T-cell (primary cell): ENCODE results near the gene NCBP2. TPM values are rescaled to one million over a fixed set of nuclear protein-coding genes. Genes with fewer than 3 reads are reported as not detected.

Experiments
- ATAC-seq, 4 experiments: fragments of 200-7000 bp in 3 of 4; fragments of 150-1000 bp in 1 of 4; cut with Tn5 transposase; replicated peaks in 1 of 4; 1 replicate in 3 of 4; 2 replicates in 1 of 4; pipeline ENCODE4 v1.10.0; 2021; ENCODE audit warnings: moderate library complexity in 3 of 4, mild to moderate bottlenecking in 2 of 4, moderate number of reproducible peaks in 1 of 4
- CTCF ChIA-PET, 2 donors: fragments of 300-600 bp; sonication (Branson Sonifier 250); formaldehyde crosslinking; loops; one replicate each; lab custom pipeline; 2022; ENCODE audit warnings: antibody characterized with exemption in 2 of 2; lab: Charles Lee
- POLR2A ChIA-PET, 2 donors: fragments of 300-600 bp; sonication (Branson Sonifier 250); formaldehyde crosslinking; loops; one replicate each; lab custom pipeline; 2022; ENCODE audit warnings: antibody characterized with exemption in 2 of 2; lab: Charles Lee
- DNase-seq, 35 experiments: peaks; one replicate each; pipeline versions ENCODE4 v3.0.0 to v3.0.0-alpha.2; 2013 to 2023
- H3K27ac ChIP-seq: one replicate; pipeline ENCODE4 v1.5.1; 2013; ENCODE audit warnings: low read length
- H3K27me3 ChIP-seq, 2 experiments: replicated peaks in 1 of 2; 1 replicate in 1 of 2; 2 replicates in 1 of 2; pipeline versions ENCODE4 v1.6.1 to v1.7.0; 2013; ENCODE audit warnings: low read length in 1 of 2, mixed read lengths in 1 of 2; ENCODE audit not compliant: control insufficient read depth in 2 of 2, insufficient read depth in 2 of 2; ENCODE audit errors: extremely low read depth in 1 of 2
- H3K36me3 ChIP-seq, 2 donors: 1 replicate in 1 of 2; 2 replicates in 1 of 2; pipeline versions ENCODE4 v1.6.1 to v1.7.0; 2013; ENCODE audit warnings: low read length in 1 of 2; ENCODE audit not compliant: control insufficient read depth in 2 of 2, insufficient read depth in 1 of 2; ENCODE audit errors: extremely low read depth in 1 of 2
- H3K4me1 ChIP-seq, 2 experiments: 1 replicate in 1 of 2; 2 replicates in 1 of 2; pipeline versions ENCODE4 v1.6.1 to v1.7.0; 2013; ENCODE audit warnings: low read length in 2 of 2, mixed read lengths in 1 of 2; ENCODE audit not compliant: insufficient read depth in 2 of 2, control insufficient read depth in 1 of 2; ENCODE audit errors: extremely low read depth in 1 of 2
- H3K4me3 ChIP-seq, 2 donors: 1 replicate in 1 of 2; 2 replicates in 1 of 2; pipeline versions ENCODE4 v1.5.1 to v1.7.0; 2013; ENCODE audit warnings: mild to moderate bottlenecking in 2 of 2, low read length in 1 of 2, moderate library complexity in 1 of 2; ENCODE audit not compliant: control insufficient read depth in 1 of 2; ENCODE audit errors: extremely low read depth in 1 of 2
- H3K9me3 ChIP-seq: 2 replicates; pipeline ENCODE4 v1.7.0; 2013
- H3K27ac Mint-ChIP-seq, 2 donors: one replicate each; pipeline ENCODE4 v1.8.0; 2020 to 2021; ENCODE audit warnings: mild to moderate bottlenecking in 2 of 2, mixed read lengths in 2 of 2
- H3K27me3 Mint-ChIP-seq, 2 donors: one replicate each; pipeline ENCODE4 v1.8.0; 2021 to 2022; ENCODE audit warnings: mixed read lengths in 2 of 2
- H3K36me3 Mint-ChIP-seq: one replicate; pipeline ENCODE4 v1.8.0; 2021; ENCODE audit warnings: mixed read lengths
- H3K4me1 Mint-ChIP-seq, 3 donors: one replicate each; pipeline ENCODE4 v1.8.0; 2020 to 2022; ENCODE audit warnings: mixed read lengths in 3 of 3, mild to moderate bottlenecking in 1 of 3
- H3K4me3 Mint-ChIP-seq, 3 donors: one replicate each; pipeline ENCODE4 v1.8.0; 2020 to 2022; ENCODE audit warnings: mild to moderate bottlenecking in 3 of 3, mixed read lengths in 3 of 3, moderate library complexity in 3 of 3
- H3K9me3 Mint-ChIP-seq, 3 donors: one replicate each; pipeline ENCODE4 v1.8.0; 2020 to 2022; ENCODE audit warnings: mixed read lengths in 3 of 3
- WGBS: methylation state at CpG from one replicate; pipeline ENCODE4 v1.1.5; 2013; ENCODE audit warnings: missing lambda C conversion rate; ENCODE audit not compliant: insufficient coverage; 5-methylcytosine and 5-hydroxymethylcytosine counted together
- total RNA-seq, 35 experiments: library from RNA in 6 of 35; stranded (reverse) in 6 of 35; fragments of 120-200 nt in 1 of 35; gene quantifications; one replicate each; pipeline versions ENCODE4 v1.2.1 to v1.2.4 and lab custom pipeline; 2013 to 2026

The NCBP2 gene
- total RNA-seq (10 to 100 TPM; 48.4 to 70.6 (median 59.3) TPM), total RNA-seq (lab: John Stamatoyannopoulos, UW) (60.6 to 409 (median 101) reads per million in 29 experiments)
- 52.5 TPM for total RNA-seq (2013)

- ChIA-PET CTCF (interaction anchor here in 1 of 2 donors (1.8 kb wide), 1 partner anchor 75 kb away, joined by 22 read pairs; the partner anchor contains the start of gene SENP5), POLR2A (interaction anchor here in 1 of 2 donors (0.5 to 1.6 kb wide), 3 partner anchors 75 to 763 kb away, joined by 4 to 7 read pairs (median 6); partner anchors contain the start of genes FBXO45, SENP5 and WDR53)
- Mint-ChIP-seq H3K36me3 (peaks cover 16% of the 10 kb centered on the region), H3K4me3 (peak within 1 kb of the TSS; percentile 96 to 100 (median 99)), H3K27ac (peak within 1 kb of the TSS; percentile 96 to 97), H3K27me3 (peaks cover 0 to 2% of the 10 kb centered on the region in 2 donors), H3K4me1 (peaks cover 48 to 49% (median 49%) of the 10 kb centered on the region in 3 donors), H3K9me3 (no peaks in the 10 kb centered on the region)
- Histone ChIP-seq H3K9me3 (no peaks in the 10 kb centered on the region), H3K27me3 (no peaks in the 10 kb centered on the region), H3K36me3 (peaks cover 1 to 19% of the 10 kb centered on the region in 2 donors), H3K27ac (peak within 1 kb of the TSS; percentile 92), H3K4me3 (peak within 1 kb of the TSS; percentile 80 to 92), H3K4me1 (peaks cover 8 to 28% of the 10 kb centered on the region in 2 experiments)
- ATAC-seq (peak; percentile 93 to 95 (median 94)), DNase-seq (peak; percentile 97 to 100 (median 99))
- under 1% methylated on average over 77 of the region's 77 CpGs for WGBS
Observed at GRCh38 chr3:196942226-196942914, at the start of gene NCBP2. Gene NCBP2, minus strand, starts transcription at chr3:196942528. Its CDS starts 25 bp downstream, at chr3:196942503.

GRCh38 chr3:196991581-196992460, 49.5 kb upstream of the NCBP2 start:
- no peaks in the 10 kb centered on the region for H3K9me3 Mint-ChIP-seq
- H3K4me1 Mint-ChIP-seq = no peaks in the 10 kb centered on the region
- Histone ChIP-seq H3K4me3 (no peak overlapping the region), H3K4me1 (no peaks in the 10 kb centered on the region), H3K36me3 (no peaks in the 10 kb centered on the region), H3K9me3 (no peaks in the 10 kb centered on the region), H3K27me3 (peaks cover 0 to 23% of the 10 kb centered on the region in 2 experiments), H3K27ac (no peak overlapping the region)
- CTCF ChIA-PET = interaction anchor here in 1 of 2 donors (0.5 kb wide), 1 partner anchor 1440 kb away, joined by 3 read pairs; no protein-coding TSS in a partner anchor
- ATAC-seq (no peak), DNase-seq (no peak)
- peaks cover 3 to 4% of the 10 kb centered on the region in 2 donors for H3K27me3 Mint-ChIP-seq
- no peaks in the 10 kb centered on the region for H3K36me3 Mint-ChIP-seq
- POLR2A ChIA-PET = no interaction called here
- no peak overlapping the region for H3K4me3 Mint-ChIP-seq
- no peak overlapping the region for H3K27ac Mint-ChIP-seq
- 89% methylated on average over 20 of the region's 28 CpGs for WGBS

DNA sequence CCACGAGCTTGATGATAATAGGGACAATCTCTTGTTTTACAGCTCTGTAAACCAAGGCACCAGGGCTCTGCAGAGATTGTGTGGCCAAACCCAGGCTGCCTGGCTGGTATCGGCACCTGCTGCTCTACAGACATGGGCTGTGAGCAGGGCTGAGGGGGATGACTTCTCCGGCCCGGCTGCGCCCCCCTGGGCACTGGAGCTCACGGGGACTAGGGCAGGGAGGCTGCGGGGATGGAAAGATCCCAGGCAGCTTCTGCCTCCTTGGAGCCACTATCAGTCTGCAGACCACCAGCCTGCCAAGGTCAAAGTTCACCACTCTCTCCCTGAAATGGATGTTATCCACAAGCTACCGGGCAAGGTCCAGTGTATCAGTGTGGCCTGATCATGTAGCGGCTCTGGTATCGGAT, 48.3 kb upstream of the NCBP2 start:
- ATAC-seq (no peak), DNase-seq (no peak)
- no peaks in the 10 kb centered on the region for H3K36me3 Mint-ChIP-seq
- H3K27ac ChIP-seq = no peak overlapping the region
- no peaks in the 10 kb centered on the region for H3K4me1 ChIP-seq
- no peaks in the 10 kb centered on the region for H3K9me3 Mint-ChIP-seq
- H3K27ac Mint-ChIP-seq = no peak overlapping the region
- ChIA-PET CTCF (no interaction called here), POLR2A (no interaction called here)
- H3K27me3 ChIP-seq = peaks cover 0 to 27% of the 10 kb centered on the region in 2 experiments
- H3K4me3 ChIP-seq = no peak overlapping the region
- 90% methylated on average over 10 of the region's 10 CpGs for WGBS
- H3K27me3 Mint-ChIP-seq = peaks cover 4 to 6% of the 10 kb centered on the region in 2 donors
- H3K9me3 ChIP-seq = no peaks in the 10 kb centered on the region
- H3K4me3 Mint-ChIP-seq = no peak overlapping the region
- no peaks in the 10 kb centered on the region for H3K36me3 ChIP-seq
- H3K4me1 Mint-ChIP-seq = no peaks in the 10 kb centered on the region

- Mint-ChIP-seq H3K4me1 (no peaks in the 10 kb centered on the region), H3K36me3 (no peaks in the 10 kb centered on the region), H3K9me3 (no peaks in the 10 kb centered on the region), H3K4me3 (no peak overlapping the region), H3K27ac (no peak overlapping the region), H3K27me3 (peaks cover 6 to 8% of the 10 kb centered on the region in 2 donors)
- Histone ChIP-seq H3K4me3 (no peak overlapping the region), H3K27me3 (peaks cover 0 to 27% of the 10 kb centered on the region in 2 experiments), H3K9me3 (no peaks in the 10 kb centered on the region), H3K27ac (no peak overlapping the region), H3K36me3 (no peaks in the 10 kb centered on the region), H3K4me1 (no peaks in the 10 kb centered on the region)
- DNase-seq (no peak), ATAC-seq (no peak)
- ChIA-PET POLR2A (no interaction called here), CTCF (no interaction called here)
- 91% methylated on average over 16 of the region's 19 CpGs for WGBS
Observed at GRCh38 chr3:196989721-196990262, 47.5 kb upstream of the NCBP2 start.

GRCh38 chr3:196988241-196989029, 46.1 kb upstream of the NCBP2 start:
- peaks cover under 1 to 3% (median 2%) of the 10 kb centered on the region in 3 donors for H3K9me3 Mint-ChIP-seq
- CTCF ChIA-PET = no interaction called here
- no peak for ATAC-seq
- no peak overlapping the region for H3K4me3 Mint-ChIP-seq
- H3K4me1 ChIP-seq = no peaks in the 10 kb centered on the region
- H3K36me3 Mint-ChIP-seq = no peaks in the 10 kb centered on the region
- H3K27ac Mint-ChIP-seq = no peak overlapping the region
- no peak overlapping the region for H3K4me3 ChIP-seq
- peaks cover 0 to 27% of the 10 kb centered on the region in 2 experiments for H3K27me3 ChIP-seq
- POLR2A ChIA-PET = no interaction called here
- no peak for DNase-seq
- H3K27ac ChIP-seq = no peak overlapping the region
- WGBS = 80% methylated on average over 6 of the region's 12 CpGs
- H3K36me3 ChIP-seq = no peaks in the 10 kb centered on the region
- H3K27me3 Mint-ChIP-seq = peaks cover 8 to 12% of the 10 kb centered on the region in 2 donors
- no peaks in the 10 kb centered on the region for H3K4me1 Mint-ChIP-seq
- H3K9me3 ChIP-seq = no peaks in the 10 kb centered on the region
